IMR-90 (cell line): ENCODE results near the gene SYT3. TPM values are rescaled to one million over a fixed set of nuclear protein-coding genes. Genes with fewer than 3 reads are reported as not detected.

ENCODE experiments used
- ATAC-seq: fragments of 200-7000 bp; cut with Tn5 transposase; 2 replicates; pipeline ENCODE4 v1.9.1; 2020; ENCODE audit warnings: low read depth, mild to moderate bottlenecking, moderate library complexity
- BruUV-seq: library from RNA; stranded (reverse); fragments of 400-500 nt; replicated peaks from 2 replicates; lab custom pipeline; 2021; lab: Mats Ljungman, UMichigan
- CTCF ChIA-PET: fragments of 300-600 bp; formaldehyde crosslinking; extraction: SDS; loops from one replicate; lab custom pipeline; 2021; ENCODE audit warnings: antibody characterized with exemption; lab: Yijun Ruan, JAX
- POLR2A ChIA-PET: fragments of 300-600 bp; sonication (Branson Sonifier 250); formaldehyde crosslinking; loops from one replicate; lab custom pipeline; 2022; ENCODE audit warnings: antibody characterized with exemption; ENCODE audit not compliant: unreplicated experiment; lab: Charles Lee
- DNase-seq: peaks from one replicate; pipeline ENCODE4 v3.0.0; 2013
- H2AFZ ChIP-seq: replicated peaks from 2 replicates; pipeline ENCODE3; 2013; ENCODE audit warnings: low read length, mild to moderate bottlenecking; ENCODE audit not compliant: poor library complexity
- H2AK5ac ChIP-seq: 2 replicates; pipeline ENCODE4 v1.6.1; 2013; ENCODE audit warnings: low read depth, low read length, inconsistent platforms
- H2AK9ac ChIP-seq: replicated peaks from 2 replicates; pipeline ENCODE3; 2013; ENCODE audit warnings: mild to moderate bottlenecking, low read depth, low read length, moderate library complexity; ENCODE audit not compliant: poor library complexity
- H2BK120ac ChIP-seq: 2 replicates; pipeline ENCODE4 v1.6.1; 2013; ENCODE audit warnings: low read depth, low read length, inconsistent platforms
- H2BK15ac ChIP-seq: 3 replicates; pipeline ENCODE4 v1.6.1; 2013; ENCODE audit warnings: low read depth, low read length, inconsistent platforms
- H2BK20ac ChIP-seq: 2 replicates; pipeline ENCODE4 v1.6.1; 2013; ENCODE audit warnings: low read depth, mild to moderate bottlenecking, inconsistent platforms, low read length, moderate library complexity
- H2BK5ac ChIP-seq: 2 replicates; pipeline ENCODE4 v1.6.1; 2013; ENCODE audit warnings: mild to moderate bottlenecking, low read depth, low read length, inconsistent platforms; ENCODE audit not compliant: poor library complexity, severe bottlenecking
- H3K14ac ChIP-seq: replicated peaks from 2 replicates; pipeline ENCODE4 v1.6.1; 2013; ENCODE audit warnings: low read depth, low read length, inconsistent platforms
- H3K18ac ChIP-seq: 2 replicates; pipeline ENCODE4 v1.6.1; 2013; ENCODE audit warnings: low read depth, low read length, control low read depth
- H3K23ac ChIP-seq: 2 replicates; pipeline ENCODE4 v1.6.1; 2013; ENCODE audit warnings: low read depth, low read length, inconsistent platforms
- H3K27ac ChIP-seq: 2 replicates; pipeline ENCODE4 v1.5.1; 2013; ENCODE audit warnings: mild to moderate bottlenecking, control low read depth, low read length; ENCODE audit not compliant: insufficient read depth
- H3K27me3 ChIP-seq: 2 replicates; pipeline ENCODE4 v1.6.1; 2013; ENCODE audit warnings: low read length; ENCODE audit not compliant: control insufficient read depth, insufficient read depth
- H3K36me3 ChIP-seq: 2 replicates; pipeline ENCODE4 v1.6.1; 2013; ENCODE audit warnings: low read length, mixed read lengths; ENCODE audit not compliant: control insufficient read depth, insufficient read depth
- H3K4ac ChIP-seq: 2 replicates; pipeline ENCODE4 v1.6.1; 2013; ENCODE audit warnings: low read depth, low read length, inconsistent platforms
- H3K4me1 ChIP-seq: 2 replicates; pipeline ENCODE4 v1.6.1; 2013; ENCODE audit warnings: low read length, mixed read lengths; ENCODE audit not compliant: control insufficient read depth, insufficient read depth
- H3K4me2 ChIP-seq: 2 replicates; pipeline ENCODE4 v1.6.1; 2013; ENCODE audit warnings: low read depth, mild to moderate bottlenecking, control low read depth, low read length, moderate library complexity
- H3K4me3 ChIP-seq: 2 replicates; pipeline ENCODE4 v1.5.1; 2013; ENCODE audit warnings: low read depth, mild to moderate bottlenecking, control low read depth, low read length, moderate library complexity; ENCODE audit not compliant: insufficient read depth
- H3K56ac ChIP-seq: 2 replicates; pipeline ENCODE4 v1.6.1; 2013; ENCODE audit warnings: low read length, inconsistent platforms; ENCODE audit not compliant: insufficient read depth; ENCODE audit errors: extremely low read depth
- H3K79me1 ChIP-seq, 2 experiments: 2 replicates each; pipeline ENCODE4 v1.6.1; 2013; ENCODE audit warnings: low read length in 2 of 2, inconsistent platforms in 1 of 2, low read depth in 1 of 2
- H3K9ac ChIP-seq: 2 replicates; pipeline ENCODE4 v1.6.1; 2013; ENCODE audit warnings: low read depth, low read length, control low read depth
- H3K9me1 ChIP-seq: 2 replicates; pipeline ENCODE4 v1.6.1; 2013; ENCODE audit warnings: low read length, inconsistent platforms; ENCODE audit not compliant: insufficient read depth
- H3K9me3 ChIP-seq: 2 replicates; pipeline ENCODE4 v1.6.1; 2013; ENCODE audit warnings: low read length; ENCODE audit not compliant: control insufficient read depth, insufficient read depth
- H4K20me1 ChIP-seq: 2 replicates; pipeline ENCODE4 v1.6.1; 2013; ENCODE audit warnings: low read length, inconsistent platforms; ENCODE audit not compliant: insufficient read depth
- H4K5ac ChIP-seq: 2 replicates; pipeline ENCODE4 v1.6.1; 2013; ENCODE audit warnings: mild to moderate bottlenecking, low read depth, low read length, control low read depth
- H4K8ac ChIP-seq, 2 experiments: 2 replicates each; pipeline ENCODE4 v1.6.1; 2013; ENCODE audit warnings: low read depth in 2 of 2, low read length in 2 of 2, control low read depth in 1 of 2, inconsistent platforms in 1 of 2
- H4K91ac ChIP-seq: 2 replicates; pipeline ENCODE4 v1.6.1; 2013; ENCODE audit warnings: low read depth, low read length, inconsistent platforms; ENCODE audit not compliant: insufficient read depth
- ELK1 ChIP-seq: fragments of 150-350 bp; IDR thresholded peaks from 2 replicates; pipeline ENCODE4 v1.6.1; 2016; ENCODE audit warnings: low read depth, mild to moderate bottlenecking, low read length, moderate library complexity, borderline replicate concordance
- WGBS, 2 experiments: methylation state at CpG; one replicate each; pipeline versions ENCODE4 v1.1.5 to v1.1.7; 2013; ENCODE audit warnings: missing lambda C conversion rate in 2 of 2; ENCODE audit not compliant: insufficient read length in 1 of 2; ENCODE audit errors: extremely low coverage in 2 of 2; 5-methylcytosine and 5-hydroxymethylcytosine counted together
- dilution Hi-C: fragments of 300-500 bp; cut with HindIII; formaldehyde crosslinking; loops from one replicate; pipeline ENCODE4 v1.14.3; 2018; ENCODE audit warnings: low sequenced_read_pairs; ENCODE audit not compliant: unreplicated experiment
- in situ Hi-C: fragments of 300-500 bp; cut with MboI; formaldehyde crosslinking; loops from 3 replicates; pipeline ENCODE4 v1.14.3; 2019; ENCODE audit warnings: low sequenced_read_pairs, inconsistent platforms, mixed read lengths
- intact Hi-C: fragments of 100-400 bp; cut with micrococcal nuclease; formaldehyde crosslinking; loops from 2 replicates; pipeline ENCODE4 v1.10.0; 2022
- polyA plus RNA-seq, 3 experiments: library from polyadenylated mRNA; depleted of rRNA; stranded (reverse); fragments of >200 nt; gene quantifications; 2 replicates each; pipeline ENCODE4 v1.2.3, GENCODE V29; 2012; ENCODE audit warnings: low replicate concordance in 1 of 3
- total RNA-seq: library from RNA; depleted of rRNA; stranded (reverse); fragments of >200 nt; gene quantifications from 2 replicates; pipeline ENCODE4 v1.2.3, GENCODE V29; 2012

Gene SYT3
- total and polyA plus RNA-seq, 2 of the 4 experiments (the other 2 are of a cell fraction): 0.05 TPM; not detected in 1

DNA sequence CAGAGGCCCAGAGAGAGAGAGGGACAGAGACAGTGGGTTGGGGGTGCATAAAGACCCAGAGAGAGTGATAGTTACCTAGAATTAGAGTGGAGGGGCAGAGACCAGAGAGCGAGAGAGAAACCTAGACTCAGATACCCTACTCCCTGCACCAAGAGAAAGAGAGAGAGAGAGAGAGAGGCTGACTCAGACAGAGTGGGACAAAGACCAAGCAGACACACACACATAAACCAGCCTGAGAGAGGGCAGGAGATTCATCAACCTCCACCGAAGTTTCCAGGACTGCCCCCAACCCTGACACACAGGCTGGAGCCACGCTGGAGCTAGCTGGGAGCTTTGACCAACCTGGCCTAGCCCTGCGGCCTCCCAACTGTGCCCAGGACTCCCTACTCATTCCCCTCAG lies 12.9 kb downstream of the SYT3 start:
- Histone ChIP-seq H2BK20ac (no peak overlapping the region), H3K27ac (no peak overlapping the region), H3K18ac (no peak overlapping the region), H2AFZ (no peak overlapping the region), H4K20me1 (no peaks in the 10 kb centered on the region), H3K14ac (no peak overlapping the region), H3K79me1 (no peaks in the 10 kb centered on the region), H3K9me1 (no peaks in the 10 kb centered on the region), H4K91ac (no peak overlapping the region), H3K4ac (no peak overlapping the region), H3K4me1 (no peaks in the 10 kb centered on the region), H3K4me2 (no peak overlapping the region), H2BK15ac (no peak overlapping the region), H3K9ac (no peak overlapping the region), H2AK9ac (no peak overlapping the region), H2AK5ac (no peak overlapping the region), H3K36me3 (no peaks in the 10 kb centered on the region), H3K27me3 (no peaks in the 10 kb centered on the region), H4K5ac (no peak overlapping the region), H2BK5ac (no peak overlapping the region), H3K56ac (no peak overlapping the region), H3K23ac (no peak overlapping the region), H3K9me3 (no peaks in the 10 kb centered on the region), H2BK120ac (no peak overlapping the region), H3K4me3 (no peak overlapping the region), H4K8ac (no peak overlapping the region)
- CTCF ChIA-PET: no interaction called here
- intact Hi-C loops (no loop called here), in situ Hi-C loops (no loop called here), dilution Hi-C loops (no loop called here)
- TF ChIP-seq ELK1: no peak
- peak; percentile 3 for DNase-seq
- WGBS, 2 experiments: 46% methylated on average over 3 of the region's 4 CpGs; no CpG with 5 or more reads in 1 of the 2 experiments
- no peak for ATAC-seq
- no TSS peak for BruUV-seq
- POLR2A ChIA-PET: no interaction called here
